WERI-Rb-1 (cell line): Measurements from ENCODE around the gene TNNI2.

ENCODE experiments used
- DNase-seq: peaks from one replicate; pipeline ENCODE4 v3.0.0-alpha.2; 2020
- H3K27ac ChIP-seq: fragments of 250-450 bp; sonication (Bioruptor Pico); 2 replicates; pipeline ENCODE4 v1.5.1; 2020; ENCODE audit warnings: mild to moderate bottlenecking, moderate library complexity
- H3K27me3 ChIP-seq: fragments of 250-450 bp; sonication (Bioruptor Pico); 2 replicates; pipeline ENCODE4 v1.5.1; 2021; ENCODE audit warnings: mild to moderate bottlenecking, low read depth, moderate library complexity; ENCODE audit not compliant: insufficient read depth, severe bottlenecking
- H3K36me3 ChIP-seq: fragments of 250-450 bp; sonication (Bioruptor Pico); 2 replicates; pipeline ENCODE4 v1.5.1; 2020; ENCODE audit warnings: mild to moderate bottlenecking, moderate library complexity
- H3K4me3 ChIP-seq: 2 replicates; pipeline ENCODE4 v1.5.1; 2011; ENCODE audit warnings: low read depth, mild to moderate bottlenecking, control low read depth, low read length
- H3K9me3 ChIP-seq: fragments of 250-450 bp; sonication (Bioruptor Pico); 2 replicates; pipeline ENCODE4 v1.5.1; 2021; ENCODE audit warnings: mild to moderate bottlenecking, moderate library complexity; ENCODE audit not compliant: severe bottlenecking
- TF ChIP-seq, protein P1 (sequence below): IDR thresholded peaks from 2 replicates; pipeline ENCODE4 v1.5.1; 2011; ENCODE audit warnings: low read depth, mild to moderate bottlenecking, control low read depth, inconsistent platforms, low read length

Gene TNNI2

DNA sequence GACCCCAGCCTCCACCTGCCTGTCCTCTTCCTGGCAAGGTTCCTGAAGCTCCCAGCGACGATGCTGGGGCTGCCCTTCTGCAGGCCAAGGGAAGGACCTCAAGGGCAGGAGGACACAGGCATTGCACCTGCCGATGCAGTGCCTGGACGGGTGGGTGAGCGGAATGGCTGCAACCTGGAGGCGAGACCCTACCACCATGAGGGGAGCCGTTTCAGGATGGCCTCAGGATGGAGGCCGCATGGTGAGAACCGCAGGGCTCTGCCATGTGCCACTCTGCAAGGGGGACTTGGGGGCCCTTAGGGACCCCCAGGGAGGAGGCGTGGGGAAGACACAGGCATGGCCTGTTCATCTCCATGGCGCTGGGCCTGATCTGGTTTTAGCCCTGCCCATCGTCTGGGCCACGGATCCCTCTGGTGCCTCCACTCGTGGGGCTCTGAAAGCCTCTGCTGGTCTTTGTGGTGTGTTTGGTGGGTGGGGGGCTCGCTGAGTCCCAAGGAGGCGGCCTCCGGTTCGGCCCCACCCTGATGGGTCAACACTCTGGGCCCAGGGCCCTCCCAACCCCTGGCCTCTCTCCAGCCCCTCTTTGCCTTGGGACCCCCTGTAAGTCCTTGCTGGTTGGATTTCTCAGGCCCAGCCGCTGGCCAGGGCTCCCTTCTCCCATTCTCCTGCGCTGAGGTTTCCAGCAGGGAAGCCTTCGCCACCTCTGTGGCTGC, 12.8 kb downstream of the TNNI2 start:
- Histone ChIP-seq H3K4me3 (no peak overlapping the region), H3K27ac (no peak overlapping the region), H3K27me3 (peaks cover 100% of the 10 kb centered on the region), H3K36me3 (no peaks in the 10 kb centered on the region), H3K9me3 (no peaks in the 10 kb centered on the region)
- no peak for DNase-seq
- TF ChIP-seq, protein P1, sequence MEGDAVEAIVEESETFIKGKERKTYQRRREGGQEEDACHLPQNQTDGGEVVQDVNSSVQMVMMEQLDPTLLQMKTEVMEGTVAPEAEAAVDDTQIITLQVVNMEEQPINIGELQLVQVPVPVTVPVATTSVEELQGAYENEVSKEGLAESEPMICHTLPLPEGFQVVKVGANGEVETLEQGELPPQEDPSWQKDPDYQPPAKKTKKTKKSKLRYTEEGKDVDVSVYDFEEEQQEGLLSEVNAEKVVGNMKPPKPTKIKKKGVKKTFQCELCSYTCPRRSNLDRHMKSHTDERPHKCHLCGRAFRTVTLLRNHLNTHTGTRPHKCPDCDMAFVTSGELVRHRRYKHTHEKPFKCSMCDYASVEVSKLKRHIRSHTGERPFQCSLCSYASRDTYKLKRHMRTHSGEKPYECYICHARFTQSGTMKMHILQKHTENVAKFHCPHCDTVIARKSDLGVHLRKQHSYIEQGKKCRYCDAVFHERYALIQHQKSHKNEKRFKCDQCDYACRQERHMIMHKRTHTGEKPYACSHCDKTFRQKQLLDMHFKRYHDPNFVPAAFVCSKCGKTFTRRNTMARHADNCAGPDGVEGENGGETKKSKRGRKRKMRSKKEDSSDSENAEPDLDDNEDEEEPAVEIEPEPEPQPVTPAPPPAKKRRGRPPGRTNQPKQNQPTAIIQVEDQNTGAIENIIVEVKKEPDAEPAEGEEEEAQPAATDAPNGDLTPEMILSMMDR: no peak

DNA sequence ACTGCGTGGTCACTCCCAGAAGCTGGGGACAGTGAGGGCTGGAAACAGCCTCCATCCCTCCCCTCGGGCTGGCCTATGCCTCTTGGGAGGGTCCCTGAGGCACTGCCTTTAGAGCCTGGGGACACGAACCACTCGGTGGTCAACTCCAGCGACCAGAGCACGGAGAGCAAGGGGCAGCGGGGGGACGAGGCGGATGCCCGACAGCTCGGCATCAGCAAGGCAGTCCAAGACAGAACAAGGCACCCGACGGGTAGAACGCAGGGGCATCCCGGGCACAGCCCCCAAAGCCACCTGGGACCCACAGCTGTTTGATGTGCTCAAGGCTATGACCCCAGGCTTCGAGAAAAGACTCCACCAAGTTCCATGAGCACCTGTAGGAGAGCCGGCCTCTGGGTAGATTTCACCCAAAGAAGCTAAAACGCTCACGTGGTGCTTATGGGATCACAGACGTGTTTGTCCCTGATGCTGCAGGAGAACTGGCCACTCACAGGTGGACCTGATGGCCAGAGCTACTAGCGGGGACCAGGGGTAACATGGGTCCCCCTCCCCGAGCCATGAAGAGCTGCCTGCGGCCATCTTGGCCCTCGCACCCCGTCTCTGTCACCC, 13.6 kb downstream of the TNNI2 start:
- H3K36me3 ChIP-seq: no peaks in the 10 kb centered on the region
- TF ChIP-seq, protein P1: no peak
- no peak overlapping the region for H3K27ac ChIP-seq
- no peak for DNase-seq
- peaks cover 100% of the 10 kb centered on the region for H3K27me3 ChIP-seq
- no peak overlapping the region for H3K4me3 ChIP-seq
- no peaks in the 10 kb centered on the region for H3K9me3 ChIP-seq

- TF ChIP-seq, protein P1: no peak
- H3K4me3 ChIP-seq: no peak within 1 kb of the TSS
- H3K27ac ChIP-seq: no peak within 1 kb of the TSS
- no peaks in the 10 kb centered on the region for H3K9me3 ChIP-seq
- DNase-seq: no peak
- peaks cover 100% of the 10 kb centered on the region for H3K27me3 ChIP-seq
- H3K36me3 ChIP-seq: no peaks in the 10 kb centered on the region
Measured at GRCh38 chr11:1852877-1853276, 14.1 kb downstream of the TNNI2 start, which contains the start of gene LSP1. Gene LSP1 (plus strand): TSS chr11:1853084. CDS start chr11:1853145, 61 bp downstream.

GRCh38 chr11:1853376-1854131, 14.8 kb downstream of the TNNI2 start:
- Histone ChIP-seq H3K27me3 (peaks cover 100% of the 10 kb centered on the region), H3K9me3 (no peaks in the 10 kb centered on the region), H3K36me3 (no peaks in the 10 kb centered on the region), H3K27ac (no peak overlapping the region), H3K4me3 (no peak overlapping the region)
- DNase-seq: no peak
- TF ChIP-seq, protein P1: no peak

GRCh38 chr11:1854132-1854948, 15.6 kb downstream of the TNNI2 start:
- no peak for DNase-seq
- H3K27ac ChIP-seq: no peak overlapping the region
- no peak overlapping the region for H3K4me3 ChIP-seq
- no peaks in the 10 kb centered on the region for H3K36me3 ChIP-seq
- H3K27me3 ChIP-seq: peaks cover 100% of the 10 kb centered on the region
- TF ChIP-seq, protein P1: no peak
- no peaks in the 10 kb centered on the region for H3K9me3 ChIP-seq
